GM12875 (cell line): Measurements from ENCODE around the gene MPC2.
"Not testable (repeated sequence)": the region's sequence is repeated elsewhere in the genome, so short reads cannot be mapped to it uniquely, and the experiment has no call there.

Source experiments
- H3K4me3 ChIP-seq: one replicate; pipeline ENCODE4 v1.5.1; 2011; ENCODE audit warnings: low read depth, low read length, control low read depth
- TF ChIP-seq, protein P1 (sequence below): IDR thresholded peaks from 2 replicates; pipeline ENCODE4 v1.5.1; 2011; ENCODE audit warnings: low read depth, mild to moderate bottlenecking, control low read depth, inconsistent platforms, low read length, moderate library complexity, borderline replicate concordance; ENCODE audit not compliant: insufficient read depth

The MPC2 gene

DNA sequence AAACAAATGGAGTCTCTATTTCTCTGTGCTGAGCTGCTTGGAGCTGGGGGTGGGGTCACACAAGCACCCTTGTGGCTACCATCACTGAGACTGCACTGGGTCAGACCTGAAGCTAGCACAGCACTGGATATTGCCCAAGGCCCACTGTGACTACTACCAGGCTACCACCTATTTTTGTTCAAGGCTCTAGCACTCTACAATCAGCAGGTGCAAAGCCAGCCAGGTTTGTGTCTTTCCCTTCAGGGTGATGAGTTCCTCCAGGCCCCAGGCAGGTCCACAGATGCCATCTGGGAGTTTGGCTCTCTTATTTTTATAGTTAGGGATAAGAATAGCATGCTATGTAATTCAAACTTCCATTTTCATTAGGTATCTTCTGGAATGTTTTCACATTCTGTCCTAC is 46.5 kb downstream of the MPC2 start:
- H3K4me3 ChIP-seq: no peak overlapping the region
- TF ChIP-seq, protein P1, sequence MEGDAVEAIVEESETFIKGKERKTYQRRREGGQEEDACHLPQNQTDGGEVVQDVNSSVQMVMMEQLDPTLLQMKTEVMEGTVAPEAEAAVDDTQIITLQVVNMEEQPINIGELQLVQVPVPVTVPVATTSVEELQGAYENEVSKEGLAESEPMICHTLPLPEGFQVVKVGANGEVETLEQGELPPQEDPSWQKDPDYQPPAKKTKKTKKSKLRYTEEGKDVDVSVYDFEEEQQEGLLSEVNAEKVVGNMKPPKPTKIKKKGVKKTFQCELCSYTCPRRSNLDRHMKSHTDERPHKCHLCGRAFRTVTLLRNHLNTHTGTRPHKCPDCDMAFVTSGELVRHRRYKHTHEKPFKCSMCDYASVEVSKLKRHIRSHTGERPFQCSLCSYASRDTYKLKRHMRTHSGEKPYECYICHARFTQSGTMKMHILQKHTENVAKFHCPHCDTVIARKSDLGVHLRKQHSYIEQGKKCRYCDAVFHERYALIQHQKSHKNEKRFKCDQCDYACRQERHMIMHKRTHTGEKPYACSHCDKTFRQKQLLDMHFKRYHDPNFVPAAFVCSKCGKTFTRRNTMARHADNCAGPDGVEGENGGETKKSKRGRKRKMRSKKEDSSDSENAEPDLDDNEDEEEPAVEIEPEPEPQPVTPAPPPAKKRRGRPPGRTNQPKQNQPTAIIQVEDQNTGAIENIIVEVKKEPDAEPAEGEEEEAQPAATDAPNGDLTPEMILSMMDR: no peak

DNA sequence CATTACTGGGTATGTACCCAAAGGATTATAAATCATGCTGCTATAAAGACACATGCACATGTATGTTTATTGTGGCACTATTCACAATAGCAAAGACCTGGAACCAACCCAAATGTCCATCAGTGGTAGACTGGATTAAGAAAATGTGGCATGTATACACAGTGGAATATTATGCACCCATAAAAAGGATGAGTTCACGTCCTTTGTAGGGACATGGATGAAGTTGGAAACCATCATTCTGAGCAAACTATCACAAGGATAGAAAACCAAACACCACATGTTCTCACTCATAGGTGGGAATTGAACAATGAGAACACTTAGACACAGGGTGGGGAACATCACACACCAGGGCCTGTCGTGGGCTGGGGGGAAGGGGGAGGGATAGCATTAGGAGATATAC is 49.7 kb downstream of the MPC2 start:
- not testable (repeated sequence) for H3K4me3 ChIP-seq

GRCh38 chr1:167882376-167882775 is 54.5 kb downstream of the MPC2 start:
- TF ChIP-seq, protein P1: no peak

GRCh38 chr1:167881786-167882185 is 55.1 kb downstream of the MPC2 start:
- TF ChIP-seq, protein P1: no peak
- H3K4me3 ChIP-seq: no peak overlapping the region

More at GRCh38 chr1:167882376-167882775, 54.5 kb downstream of the MPC2 start:
- H3K4me3 ChIP-seq: no peak overlapping the region

GRCh38 chr1:167881069-167881468 is 55.8 kb downstream of the MPC2 start:
- TF ChIP-seq, protein P1: no peak

GRCh38 chr1:167880580-167881021 is 56.3 kb downstream of the MPC2 start:
- H3K4me3 ChIP-seq: no peak overlapping the region
- TF ChIP-seq, protein P1: no peak

More at GRCh38 chr1:167881069-167881468, 55.8 kb downstream of the MPC2 start:
- no peak overlapping the region for H3K4me3 ChIP-seq

DNA sequence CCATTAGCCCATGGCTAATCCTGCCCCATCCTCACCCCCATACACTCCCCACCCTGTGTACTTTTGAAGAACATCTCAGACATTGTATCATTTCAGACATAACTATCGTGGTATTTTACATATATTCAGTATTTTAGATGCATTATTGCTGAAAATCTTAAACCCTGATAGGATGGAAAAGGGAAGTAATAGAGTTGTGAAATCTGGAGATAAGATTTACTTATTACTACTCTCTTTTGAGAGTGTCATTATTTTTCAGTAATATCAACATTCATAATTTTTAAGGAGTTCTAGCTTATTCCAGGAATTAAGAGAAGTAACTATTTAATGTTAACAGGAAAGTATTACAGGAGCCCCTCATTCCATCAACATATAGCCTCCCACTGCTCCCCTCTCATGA is 57.4 kb downstream of the MPC2 start:
- TF ChIP-seq, protein P1: no peak
- no peak overlapping the region for H3K4me3 ChIP-seq

GRCh38 chr1:167878372-167879160 is 58.3 kb downstream of the MPC2 start:
- TF ChIP-seq, protein P1: no peak
- H3K4me3 ChIP-seq: no peak overlapping the region
